T-helper 2 cell (primary cell): ENCODE data around the gene PDE5A.
"Not testable (repeated sequence)": the region's sequence is repeated elsewhere in the genome, so short reads cannot be mapped to it uniquely, and the experiment has no call there.

ENCODE experiments used
- DNase-seq, 5 experiments: peaks; one replicate each; pipeline versions ENCODE4 v3.0.0 to v3.0.0-alpha.2; 2012 to 2022
- total RNA-seq, 2 donors: gene quantifications; one replicate each; lab custom pipeline; 2026; lab: John Stamatoyannopoulos, UW

PDE5A gene
- total RNA-seq, result 1.6 to 2.8 reads per million in 2 donors

- DNase-seq, result peak; percentile 47 to 79 (median 62)
Measured at GRCh38 chr4:119628281-119629141, at the start of gene PDE5A. Gene PDE5A, minus strand, starts transcription at chr4:119628804. Its CDS starts 133 bp downstream, at chr4:119628671.

- DNase-seq, result no peak
Measured at GRCh38 chr4:119676101-119676500, 47.5 kb upstream of the PDE5A start.

GRCh38 chr4:119675391-119675790 is 46.8 kb upstream of the PDE5A start:
- DNase-seq, result no peak

- DNase-seq, result no peak
Measured at GRCh38 chr4:119672938-119673337, 44.3 kb upstream of the PDE5A start.

- no peak for DNase-seq
Measured at GRCh38 chr4:119672086-119672485, 43.5 kb upstream of the PDE5A start.

GRCh38 chr4:119671205-119671604 is 42.6 kb upstream of the PDE5A start:
- no peak for DNase-seq

- DNase-seq, result no peak
Measured at GRCh38 chr4:119667802-119668201, 39.2 kb upstream of the PDE5A start.

- DNase-seq, result no peak
Measured at GRCh38 chr4:119666653-119667091, 38.1 kb upstream of the PDE5A start.

GRCh38 chr4:119665752-119666151 is 37.1 kb upstream of the PDE5A start:
- no peak for DNase-seq

- no peak for DNase-seq
Measured at GRCh38 chr4:119664168-119664907, 35.7 kb upstream of the PDE5A start.

- no peak for DNase-seq
Measured at GRCh38 chr4:119663160-119663788, 34.7 kb upstream of the PDE5A start.

GRCh38 chr4:119662612-119663011 is 34.0 kb upstream of the PDE5A start:
- DNase-seq, result not testable (repeated sequence)

- no peak for DNase-seq
Measured at GRCh38 chr4:119661231-119661630, 32.6 kb upstream of the PDE5A start.

GRCh38 chr4:119659576-119659975 is 31.0 kb upstream of the PDE5A start:
- no peak for DNase-seq

GRCh38 chr4:119657111-119657611 is 28.6 kb upstream of the PDE5A start:
- no peak for DNase-seq

- no peak for DNase-seq
Measured at GRCh38 chr4:119656342-119656741, 27.7 kb upstream of the PDE5A start.

- DNase-seq, result no peak
Measured at GRCh38 chr4:119655111-119655837, 26.7 kb upstream of the PDE5A start.

- no peak for DNase-seq
Measured at GRCh38 chr4:119653990-119654389, 25.4 kb upstream of the PDE5A start.

GRCh38 chr4:119652998-119653397 is 24.4 kb upstream of the PDE5A start:
- no peak for DNase-seq

GRCh38 chr4:119648398-119648797 is 19.8 kb upstream of the PDE5A start:
- no peak for DNase-seq

- DNase-seq, result no peak
Measured at GRCh38 chr4:119647558-119647957, 19.0 kb upstream of the PDE5A start.

GRCh38 chr4:119646347-119647071 is 17.9 kb upstream of the PDE5A start:
- DNase-seq, result no peak
